GM12878 (cell line): Measurements from ENCODE around the gene TBRG4. TPM values are rescaled to one million over a fixed set of nuclear protein-coding genes. Genes with fewer than 3 reads are reported as not detected.

Experiments
- ATAC-seq: fragments of 200-7000 bp; cut with Tn5 transposase; 3 replicates; pipeline ENCODE4 v1.9.1; 2020; ENCODE audit warnings: mild to moderate bottlenecking, moderate library complexity
- BruUV-seq: library from RNA; stranded (reverse); fragments of 400-500 nt; replicated peaks from 2 replicates; lab custom pipeline; 2021; lab: Mats Ljungman, UMichigan
- CTCF ChIA-PET: fragments of 300-600 bp; sonication (Branson Sonifier 250); formaldehyde crosslinking; extraction: SDS; loops from one replicate; lab custom pipeline; 2021; ENCODE audit warnings: inconsistent platforms; lab: Yijun Ruan, JAX
- POLR2A ChIA-PET: fragments of 350-600 bp; formaldehyde crosslinking; extraction: SDS; loops from one replicate; lab custom pipeline; 2021; ENCODE audit warnings: inconsistent platforms; lab: Charles Lee
- RAD21 ChIA-PET: fragments of 300-600 bp; sonication (Branson Sonifier 250); formaldehyde crosslinking; loops from one replicate; lab custom pipeline; 2023; ENCODE audit warnings: antibody characterized with exemption; ENCODE audit not compliant: unreplicated experiment; lab: Charles Lee
- SMC1A ChIA-PET: fragments of 300-600 bp; sonication (Branson Sonifier 250); formaldehyde crosslinking; loops from one replicate; lab custom pipeline; 2023; ENCODE audit not compliant: unreplicated experiment, uncharacterized antibody; lab: Charles Lee
- DNase-seq: peaks from one replicate; pipeline ENCODE4 v3.0.0-alpha.2; 2011; ENCODE audit warnings: low read depth, low spot score
- FAIRE-seq: peaks from 3 replicates; lab custom pipeline; 2011; peaks lifted over from hg19 to GRCh38; lab: Jason Lieb, UNC
- H2AFZ ChIP-seq: 2 replicates; pipeline ENCODE4 v1.6.0; 2011; ENCODE audit warnings: low read depth, low read length, control low read depth; ENCODE audit not compliant: control insufficient read depth
- H3K27ac ChIP-seq: 2 replicates; pipeline ENCODE4 v1.5.1; 2011; ENCODE audit warnings: control low read depth; ENCODE audit not compliant: control insufficient read depth, insufficient read depth
- H3K27me3 ChIP-seq, 2 experiments: replicated peaks in 1 of 2; 2 replicates each; pipeline versions ENCODE4 v1.6.0 to v1.6.1; 2011; ENCODE audit warnings: low read length in 1 of 2; ENCODE audit not compliant: control insufficient read depth in 2 of 2, insufficient read depth in 2 of 2
- H3K36me3 ChIP-seq, 2 experiments: 2 replicates each; pipeline ENCODE4 v1.5.1; 2011; ENCODE audit warnings: low read length in 1 of 2; ENCODE audit not compliant: control insufficient read depth in 2 of 2, insufficient read depth in 2 of 2
- H3K4me1 ChIP-seq: 2 replicates; pipeline ENCODE4 v1.6.1; 2011; ENCODE audit warnings: mild to moderate bottlenecking, low read length, moderate library complexity, mixed read lengths; ENCODE audit not compliant: control insufficient read depth, insufficient read depth
- H3K4me2 ChIP-seq: 2 replicates; pipeline ENCODE4 v1.6.0; 2011; ENCODE audit warnings: control low read depth; ENCODE audit not compliant: control insufficient read depth, insufficient read depth
- H3K4me3 ChIP-seq: fragments of 200-600 bp; sonication (generic); 2 replicates; pipeline ENCODE4 v1.5.1; 2016
- H3K79me2 ChIP-seq: 2 replicates; pipeline ENCODE4 v1.6.0; 2011; ENCODE audit warnings: low read length; ENCODE audit not compliant: control insufficient read depth, insufficient read depth
- H3K9ac ChIP-seq: 2 replicates; pipeline ENCODE4 v1.8.0; 2011; ENCODE audit warnings: low read length, control low read depth, mixed read lengths; ENCODE audit not compliant: control insufficient read depth, insufficient read depth
- H3K9me3 ChIP-seq: replicated peaks from 3 replicates; pipeline ENCODE4 v1.5.1; 2011; ENCODE audit warnings: mild to moderate bottlenecking, low read length; ENCODE audit not compliant: control insufficient read depth, insufficient read depth
- H4K20me1 ChIP-seq: 2 replicates; pipeline ENCODE4 v1.6.0; 2011; ENCODE audit not compliant: control insufficient read depth, insufficient read depth
- FOS ChIP-seq: IDR thresholded peaks from 3 replicates; pipeline ENCODE4 v1.6.1; 2011; ENCODE audit warnings: borderline replicate concordance; ENCODE audit not compliant: insufficient read length; ENCODE audit errors: extremely low read depth
- IRF4 ChIP-seq: IDR thresholded peaks from 2 replicates; pipeline ENCODE4 v1.6.1; 2011; ENCODE audit warnings: low read depth, low read length
- LARP7 ChIP-seq: fragments of 450-650 bp; IDR thresholded peaks from 2 replicates; pipeline ENCODE4 v1.6.1; 2017; ENCODE audit warnings: mild to moderate bottlenecking
- MEF2B ChIP-seq: fragments of 450-650 bp; IDR thresholded peaks from 2 replicates; pipeline ENCODE4 v1.6.1; 2018; ENCODE audit warnings: mild to moderate bottlenecking, moderate library complexity; ENCODE audit not compliant: partially characterized antibody, poor library complexity, severe bottlenecking
- NR2F1 ChIP-seq: fragments of 450-650 bp; conservative IDR thresholded peaks from 2 replicates; pipeline ENCODE4 v1.6.1; 2017; ENCODE audit warnings: mild to moderate bottlenecking
- PML ChIP-seq: IDR thresholded peaks from 2 replicates; pipeline ENCODE4 v1.6.1; 2012; ENCODE audit warnings: low read length, inconsistent platforms
- SIN3A ChIP-seq: IDR thresholded peaks from 2 replicates; pipeline ENCODE4 v1.6.1; 2012; ENCODE audit warnings: low read depth, low read length, improper control_type of control experiment
- STAT1 ChIP-seq: fragments of 450-650 bp; conservative IDR thresholded peaks from 2 replicates; pipeline ENCODE4 v1.6.1; 2014; ENCODE audit warnings: antibody characterized with exemption, mild to moderate bottlenecking
- TAF1 ChIP-seq: IDR thresholded peaks from 2 replicates; pipeline ENCODE4 v1.6.1; 2011; ENCODE audit warnings: mild to moderate bottlenecking, low read depth, low read length, borderline replicate concordance
- ZNF217 ChIP-seq: fragments of 450-650 bp; IDR thresholded peaks from 2 replicates; pipeline ENCODE4 v1.6.1; 2017; ENCODE audit warnings: antibody characterized with exemption, mild to moderate bottlenecking
- ZNF24 ChIP-seq: fragments of 450-650 bp; IDR thresholded peaks from 2 replicates; pipeline ENCODE4 v1.6.1; 2017; ENCODE audit warnings: antibody characterized with exemption, mild to moderate bottlenecking
- ZNF274 ChIP-seq: IDR thresholded peaks from one replicate; pipeline ENCODE4 v1.8.0; 2011; ENCODE audit not compliant: insufficient read length, insufficient read depth
- WGBS: methylation state at CpG from one replicate; pipeline ENCODE4 v1.1.6; 2016; ENCODE audit warnings: low lambda C conversion rate; ENCODE audit not compliant: insufficient replicate concordance, insufficient coverage; ENCODE audit errors: missing lambda C conversion rate; 5-methylcytosine and 5-hydroxymethylcytosine counted together
- in situ Hi-C: fragments of 300-500 bp; cut with MboI; formaldehyde crosslinking; loops from 9 replicates; pipeline ENCODE4 v1.14.3; 2018; ENCODE audit warnings: mixed read lengths
- intact Hi-C: fragments of 100-400 bp; cut with micrococcal nuclease; formaldehyde crosslinking; loops from one replicate; pipeline ENCODE4 v1.14.2; 2022; ENCODE audit not compliant: unreplicated experiment
- polyA plus RNA-seq, 11 experiments: library from polyadenylated mRNA; depleted of rRNA in 4 of 11; unstranded in 6 of 11; stranded (reverse) in 5 of 11; fragments of >200 nt; fragmentation: Nextera tagmentation in 4 of 11; fragmentation: Illumina TruSeq in 1 of 11; extraction: Ambion mirVana in 4 of 11; extraction: Trizol in 1 of 11; gene quantifications; 1 replicate in 1 of 11; 2 replicates in 10 of 11; pipeline versions ENCODE4 v1.2.1 to v1.2.3, GENCODE V29; 2011 to 2016; ENCODE audit warnings: inconsistent platforms in 2 of 11, missing spikeins in 2 of 11, low read depth in 1 of 11
- total RNA-seq, 4 experiments: library from RNA; depleted of rRNA in 3 of 4; stranded (reverse); fragments of >200 nt in 3 of 4; fragmentation: Illumina TruSeq in 1 of 4; extraction: Trizol in 1 of 4; gene quantifications; 2 replicates each; pipeline versions ENCODE4 v1.2.1 to v1.2.3, GENCODE V29; 2013 to 2021
- TF ChIP-seq, protein P1 (sequence below): fragments of 450-650 bp; IDR thresholded peaks from 2 replicates; pipeline ENCODE4 v1.6.1; 2017; ENCODE audit warnings: mild to moderate bottlenecking, low read depth, inconsistent platforms; ENCODE audit not compliant: poor library complexity, severe bottlenecking

Gene TBRG4
- total and polyA plus RNA-seq, 10 of the 15 experiments (the other 5 are each of a cell fraction or from before 2014, with no cell fraction given): 8.4 to 130 (median 118) TPM

DNA sequence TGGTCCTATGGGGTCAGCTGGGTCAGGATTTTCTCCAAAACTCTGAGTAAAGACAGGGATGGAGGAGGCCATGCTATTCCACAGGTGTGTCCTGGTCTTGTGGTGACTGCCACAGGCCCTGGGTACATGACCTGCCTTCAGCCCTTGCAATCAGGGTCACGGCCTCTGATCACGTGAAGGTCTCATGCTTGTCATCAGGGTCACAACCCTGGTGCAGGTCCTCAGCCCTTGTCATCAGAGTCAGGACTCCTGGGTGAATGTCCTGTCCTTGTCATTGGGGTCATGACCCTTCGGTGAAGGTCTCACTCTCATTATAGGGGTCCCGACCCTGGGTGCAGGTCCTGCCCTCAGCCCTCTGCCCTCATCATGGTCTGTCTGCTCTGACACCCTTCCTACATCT lies 21.9 kb upstream of the TBRG4 start:
- H3K4me1 ChIP-seq: no peaks in the 10 kb centered on the region
- H3K27me3 ChIP-seq: no peaks in the 10 kb centered on the region
- ChIA-PET POLR2A (no interaction called here), SMC1A (interaction anchor here (1.9 to 5.6 kb wide), 2 partner anchors 160 to 276 kb away, joined by 7 to 89 read pairs; no protein-coding TSS in a partner anchor), CTCF (interaction anchor here (6.4 to 6.5 kb wide), 2 partner anchors 158 to 276 kb away, joined by 145 to 219 read pairs; no protein-coding TSS in a partner anchor)
- H4K20me1 ChIP-seq: no peaks in the 10 kb centered on the region
- H3K4me3 ChIP-seq: no peak overlapping the region
- no peak for ATAC-seq
- no TSS peak for BruUV-seq
- H3K9me3 ChIP-seq: no peaks in the 10 kb centered on the region
- 54% methylated on average over 4 of the region's 4 CpGs for WGBS
- in situ Hi-C loops: loop anchor here (10.0 kb wide), 1 partner anchor 159 kb away; the partner anchor contains the start of gene MYO1G
- H3K27ac ChIP-seq: no peak overlapping the region
- no peaks in the 10 kb centered on the region for H3K79me2 ChIP-seq
- TF ChIP-seq TAF1 (no peak), NR2F1 (0 out of 2 replicates have a peak, but pooled peaks have one; percentile 20)
- TF ChIP-seq, all 136 proteins: peak for 1
- RAD21 ChIA-PET: interaction anchor here (0.8 to 6.3 kb wide), 2 partner anchors 19 to 160 kb away, joined by 3 to 121 read pairs; no protein-coding TSS in a partner anchor
- FAIRE-seq: no peak
- Histone ChIP-seq H3K9ac (no peak overlapping the region), H3K4me2 (no peak overlapping the region), H3K36me3 (no peaks in the 10 kb centered on the region), H2AFZ (no peak overlapping the region)
- intact Hi-C loops: no loop called here
- DNase-seq: no peak

DNA sequence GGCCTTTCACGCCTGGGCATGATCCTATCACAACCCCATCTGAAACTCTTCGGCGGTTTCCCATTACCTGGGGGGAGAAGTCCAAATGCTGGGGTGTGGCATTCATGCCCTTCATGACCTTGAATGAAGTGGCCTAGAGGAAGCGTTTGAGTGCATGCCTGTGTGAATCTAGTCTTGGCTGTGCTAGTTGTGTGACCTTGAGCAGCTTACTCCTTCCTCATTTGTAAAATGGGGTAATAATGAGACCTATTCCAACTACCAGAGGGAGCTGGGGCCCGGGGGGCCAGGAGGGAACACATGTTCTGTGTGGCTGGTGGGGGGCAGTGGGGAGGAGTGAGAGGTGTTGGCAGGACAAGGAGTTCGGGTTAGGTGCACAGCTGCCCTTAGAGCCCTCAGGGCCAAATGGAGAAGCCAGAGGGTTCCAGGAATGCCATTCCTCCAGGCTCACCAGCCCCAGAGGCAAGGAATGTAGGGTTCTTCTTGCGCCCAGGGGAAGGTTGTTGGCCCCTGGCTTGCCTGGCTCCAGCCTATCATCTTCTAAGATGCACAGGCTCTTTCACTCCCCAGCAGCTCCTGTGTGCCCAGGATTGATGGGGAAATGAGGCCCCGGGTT lies 21.3 kb upstream of the TBRG4 start:
- FAIRE-seq: no peak

More for the DNA sequence above, 21.3 kb upstream of the TBRG4 start:
- ChIA-PET SMC1A (interaction anchor here (1.9 kb wide), 1 partner anchor 159 kb away, joined by 7 read pairs; no protein-coding TSS in a partner anchor), RAD21 (interaction anchor here (0.8 to 6.3 kb wide), 2 partner anchors 18 to 160 kb away, joined by 3 to 121 read pairs; no protein-coding TSS in a partner anchor), POLR2A (no interaction called here), CTCF (interaction anchor here (6.4 to 6.5 kb wide), 2 partner anchors 158 to 276 kb away, joined by 145 to 219 read pairs; no protein-coding TSS in a partner anchor)
- H3K9ac ChIP-seq: no peak overlapping the region
- no peak for ATAC-seq
- no peaks in the 10 kb centered on the region for H3K9me3 ChIP-seq
- H3K4me1 ChIP-seq: no peaks in the 10 kb centered on the region
- intact Hi-C loops: no loop called here
- no peaks in the 10 kb centered on the region for H3K27me3 ChIP-seq
- H2AFZ ChIP-seq: no peak overlapping the region
- DNase-seq: no peak
- no peak for TF ChIP-seq ZNF24
- no peak for TF ChIP-seq FOS
- no peak for TF ChIP-seq ZNF217
- TF ChIP-seq, protein P1, sequence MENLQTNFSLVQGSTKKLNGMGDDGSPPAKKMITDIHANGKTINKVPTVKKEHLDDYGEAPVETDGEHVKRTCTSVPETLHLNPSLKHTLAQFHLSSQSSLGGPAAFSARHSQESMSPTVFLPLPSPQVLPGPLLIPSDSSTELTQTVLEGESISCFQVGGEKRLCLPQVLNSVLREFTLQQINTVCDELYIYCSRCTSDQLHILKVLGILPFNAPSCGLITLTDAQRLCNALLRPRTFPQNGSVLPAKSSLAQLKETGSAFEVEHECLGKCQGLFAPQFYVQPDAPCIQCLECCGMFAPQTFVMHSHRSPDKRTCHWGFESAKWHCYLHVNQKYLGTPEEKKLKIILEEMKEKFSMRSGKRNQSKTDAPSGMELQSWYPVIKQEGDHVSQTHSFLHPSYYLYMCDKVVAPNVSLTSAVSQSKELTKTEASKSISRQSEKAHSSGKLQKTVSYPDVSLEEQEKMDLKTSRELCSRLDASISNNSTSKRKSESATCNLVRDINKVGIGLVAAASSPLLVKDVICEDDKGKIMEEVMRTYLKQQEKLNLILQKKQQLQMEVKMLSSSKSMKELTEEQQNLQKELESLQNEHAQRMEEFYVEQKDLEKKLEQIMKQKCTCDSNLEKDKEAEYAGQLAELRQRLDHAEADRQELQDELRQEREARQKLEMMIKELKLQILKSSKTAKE: no peak
- no peak for TF ChIP-seq SIN3A
- TF ChIP-seq ZNF274: no peak
- TF ChIP-seq PML: no peak
- no peak for TF ChIP-seq MEF2B
- TF ChIP-seq STAT1: no peak
- no peak for TF ChIP-seq LARP7
- TF ChIP-seq IRF4: no peak
- TF ChIP-seq, all 136 proteins: peak for 0
- no TSS peak for BruUV-seq
- Histone ChIP-seq H3K79me2 (no peaks in the 10 kb centered on the region), H4K20me1 (no peaks in the 10 kb centered on the region), H3K36me3 (no peaks in the 10 kb centered on the region), H3K27ac (no peak overlapping the region), H3K4me2 (no peak overlapping the region), H3K4me3 (no peak overlapping the region)
- WGBS: 46% methylated on average over 8 of the region's 8 CpGs
- in situ Hi-C loops: loop anchor here (10.0 kb wide), 1 partner anchor 158 kb away; the partner anchor contains the start of gene MYO1G
